ENCODE measurements around the gene RBMS1. TPM values are rescaled to one million over a fixed set of nuclear protein-coding genes. Genes with fewer than 3 reads are reported as not detected.

Gene RBMS1
- total RNA-seq, 4 donors from 2014 or later: 86.0 to 110 (median 91.5) TPM

GRCh38 chr2:160294339-160294803, 199.2 kb downstream of the RBMS1 start:
- H3K36me3 ChIP-seq: peaks cover 0 to 34% of the 10 kb centered on the region in 2 donors
- peaks cover 5 to 75% (median 11%) of the 10 kb centered on the region in 3 donors for H3K4me1 ChIP-seq
- peak overlapping the region; percentile 37 to 73 (median 65) for H3K27ac ChIP-seq
- no peak overlapping the region for H3K4me3 ChIP-seq
- no peaks in the 10 kb centered on the region for H3K27me3 ChIP-seq
- WGBS, 2 donors (ENCODE audit: low coverage in 1 of 2): 13 to 28% methylated on average over 5 of the region's 5 CpGs
- no peaks in the 10 kb centered on the region for H3K9me3 ChIP-seq
- TF ChIP-seq CTCF (IDR thresholded peaks at IDR 0.05): no peak
- peak; percentile 80 for TF ChIP-seq POLR2AphosphoS5 (IDR thresholded peaks at IDR 0.05)
- peak; percentile 68 for ATAC-seq

GRCh38 chr2:160293391-160294091, 200.1 kb downstream of the RBMS1 start:
- WGBS, 2 donors (ENCODE audit: low coverage in 1 of 2): 56 to 58% methylated on average over 3 to 6 of the region's 6 CpGs
- no peak overlapping the region for H3K4me3 ChIP-seq
- peaks cover 0 to 26% of the 10 kb centered on the region in 2 donors for H3K36me3 ChIP-seq
- peak; percentile 66 for ATAC-seq
- peak overlapping the region; percentile 24 to 73 (median 65) for H3K27ac ChIP-seq
- H3K4me1 ChIP-seq: peaks cover 7 to 83% (median 12%) of the 10 kb centered on the region in 3 donors
- H3K9me3 ChIP-seq: no peaks in the 10 kb centered on the region
- TF ChIP-seq CTCF (IDR thresholded peaks at IDR 0.05): no peak
- no peak for TF ChIP-seq POLR2A (IDR thresholded peaks at IDR 0.05)
- TF ChIP-seq POLR2AphosphoS5 (IDR thresholded peaks at IDR 0.05): peak; percentile 39
- no peak for TF ChIP-seq EP300 (IDR thresholded peaks at IDR 0.05)
- no peaks in the 10 kb centered on the region for H3K27me3 ChIP-seq

GRCh38 chr2:160292225-160292624, 201.4 kb downstream of the RBMS1 start:
- peak overlapping the region in 3 of 4 donors; percentile 11 to 65 (median 65) for H3K27ac ChIP-seq
- H3K4me3 ChIP-seq: no peak overlapping the region
- peaks cover 7 to 92% (median 13%) of the 10 kb centered on the region in 3 donors for H3K4me1 ChIP-seq
- no peaks in the 10 kb centered on the region for H3K27me3 ChIP-seq
- no peak for ATAC-seq
- no peaks in the 10 kb centered on the region for H3K9me3 ChIP-seq
- peaks cover 0 to 13% of the 10 kb centered on the region in 2 donors for H3K36me3 ChIP-seq
- TF ChIP-seq CTCF (IDR thresholded peaks at IDR 0.05) (peak in 1 of 4 experiments; percentile 17), EP300 (IDR thresholded peaks at IDR 0.05) (no peak)
- WGBS, 2 donors (ENCODE audit: low coverage in 1 of 2): 80 to 100% methylated on average over 1 of the region's 1 CpG

DNA sequence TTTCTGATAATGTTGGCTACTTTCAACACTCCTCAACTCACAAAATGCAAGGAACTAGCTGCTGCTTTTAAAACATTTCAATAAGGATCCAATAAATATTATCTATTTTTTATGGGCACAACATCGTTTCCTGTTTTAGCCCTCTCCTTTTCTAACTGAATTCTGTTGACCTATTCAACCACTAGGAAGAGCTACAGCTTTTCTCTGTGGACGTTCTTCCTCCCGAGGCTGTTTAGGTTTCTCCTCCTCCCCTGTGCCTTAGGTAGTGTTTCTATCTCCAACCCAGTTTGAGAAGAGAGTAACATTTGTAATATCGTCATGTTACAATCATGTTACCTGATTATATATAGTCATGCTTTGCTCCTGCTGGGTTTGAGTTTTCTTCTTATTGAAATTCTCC, 202.2 kb downstream of the RBMS1 start:
- Histone ChIP-seq H3K4me1 (peaks cover 7 to 93% (median 13%) of the 10 kb centered on the region in 3 donors), H3K27me3 (no peaks in the 10 kb centered on the region), H3K36me3 (peaks cover 0 to 10% of the 10 kb centered on the region in 2 donors), H3K4me3 (no peak overlapping the region), H3K9me3 (no peaks in the 10 kb centered on the region), H3K27ac (peak overlapping the region in 3 of 4 donors; percentile 5 to 52 (median 40))
- no peak for TF ChIP-seq POLR2AphosphoS5 (IDR thresholded peaks at IDR 0.05)
- peak in 1 of 4 experiments; percentile 12 for TF ChIP-seq CTCF (IDR thresholded peaks at IDR 0.05)
- ATAC-seq: no peak
- 41 to 51% methylated on average over 3 to 4 of the region's 4 CpGs for WGBS, 2 donors (ENCODE audit: low coverage in 1 of 2)

- ATAC-seq: no peak
- no peak for TF ChIP-seq CTCF (IDR thresholded peaks at IDR 0.05)
- TF ChIP-seq POLR2AphosphoS5 (IDR thresholded peaks at IDR 0.05): no peak
- TF ChIP-seq EP300 (IDR thresholded peaks at IDR 0.05): no peak
- TF ChIP-seq POLR2A (IDR thresholded peaks at IDR 0.05): no peak
- H3K27me3 ChIP-seq: no peaks in the 10 kb centered on the region
- H3K4me3 ChIP-seq: no peak overlapping the region
- H3K27ac ChIP-seq: peak overlapping the region in 3 of 4 donors; percentile 5 to 52 (median 40)
- H3K36me3 ChIP-seq: peaks cover 0 to 14% of the 10 kb centered on the region in 2 donors
- peaks cover 7 to 90% (median 13%) of the 10 kb centered on the region in 3 donors for H3K4me1 ChIP-seq
- WGBS, 2 donors (ENCODE audit: low coverage in 1 of 2): 14 to 62% methylated on average over 1 to 3 of the region's 3 CpGs
- no peaks in the 10 kb centered on the region for H3K9me3 ChIP-seq
These were observed 203.0 kb downstream of the RBMS1 start for GRCh38 chr2:160290598-160290997.

All from gastroesophageal sphincter (tissue), 4 donors.